Measurements from ENCODE around the gene SPPL3.

DNA sequence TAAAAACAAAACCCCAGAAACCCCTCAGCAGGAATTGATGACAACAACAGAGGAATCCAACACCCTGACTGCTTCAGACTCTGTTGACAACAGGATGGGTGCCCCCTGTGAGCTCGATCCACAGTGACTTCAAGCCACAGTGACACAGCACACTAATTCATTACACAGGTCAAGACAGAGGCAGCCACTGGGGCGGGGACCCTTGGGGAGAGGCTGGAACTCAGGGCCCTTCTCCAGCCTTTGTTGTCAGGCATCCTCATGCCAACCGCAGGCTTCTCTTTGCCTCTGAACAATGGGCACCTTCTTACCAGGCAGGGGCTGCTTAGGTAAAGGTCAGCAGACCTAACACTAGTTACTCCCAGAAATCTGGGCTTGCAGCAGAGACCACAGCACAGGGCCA is 140.9 kb downstream of the SPPL3 start:
- TF ChIP-seq POLR2A (IDR thresholded peaks at IDR 0.05): no peak
- TF ChIP-seq, protein P1, sequence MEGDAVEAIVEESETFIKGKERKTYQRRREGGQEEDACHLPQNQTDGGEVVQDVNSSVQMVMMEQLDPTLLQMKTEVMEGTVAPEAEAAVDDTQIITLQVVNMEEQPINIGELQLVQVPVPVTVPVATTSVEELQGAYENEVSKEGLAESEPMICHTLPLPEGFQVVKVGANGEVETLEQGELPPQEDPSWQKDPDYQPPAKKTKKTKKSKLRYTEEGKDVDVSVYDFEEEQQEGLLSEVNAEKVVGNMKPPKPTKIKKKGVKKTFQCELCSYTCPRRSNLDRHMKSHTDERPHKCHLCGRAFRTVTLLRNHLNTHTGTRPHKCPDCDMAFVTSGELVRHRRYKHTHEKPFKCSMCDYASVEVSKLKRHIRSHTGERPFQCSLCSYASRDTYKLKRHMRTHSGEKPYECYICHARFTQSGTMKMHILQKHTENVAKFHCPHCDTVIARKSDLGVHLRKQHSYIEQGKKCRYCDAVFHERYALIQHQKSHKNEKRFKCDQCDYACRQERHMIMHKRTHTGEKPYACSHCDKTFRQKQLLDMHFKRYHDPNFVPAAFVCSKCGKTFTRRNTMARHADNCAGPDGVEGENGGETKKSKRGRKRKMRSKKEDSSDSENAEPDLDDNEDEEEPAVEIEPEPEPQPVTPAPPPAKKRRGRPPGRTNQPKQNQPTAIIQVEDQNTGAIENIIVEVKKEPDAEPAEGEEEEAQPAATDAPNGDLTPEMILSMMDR (IDR thresholded peaks at IDR 0.05): no peak
